GM12872 (cell line): ENCODE measurements around the gene CRYZ.

Source experiments
- CTCF ChIP-seq: IDR thresholded peaks from 3 replicates; pipeline ENCODE4 v1.5.1; 2011; ENCODE audit warnings: low read depth, mild to moderate bottlenecking, low read length, moderate library complexity; ENCODE audit not compliant: insufficient read depth

Gene CRYZ

GRCh38 chr1:74684301-74684700 is 48.5 kb downstream of the CRYZ start:
- TF ChIP-seq CTCF: no peak

- TF ChIP-seq CTCF: no peak
These were observed 49.2 kb downstream of the CRYZ start for GRCh38 chr1:74683656-74684055.

- TF ChIP-seq CTCF: no peak
These were observed 51.0 kb downstream of the CRYZ start for GRCh38 chr1:74681851-74682250.

- TF ChIP-seq CTCF: no peak
These were observed 51.4 kb downstream of the CRYZ start for GRCh38 chr1:74681449-74681848.

- TF ChIP-seq CTCF: no peak
These were observed 51.8 kb downstream of the CRYZ start for GRCh38 chr1:74681001-74681400.

- no peak for TF ChIP-seq CTCF
These were observed 53.0 kb downstream of the CRYZ start for GRCh38 chr1:74679811-74680210.

GRCh38 chr1:74677926-74678325 is 54.9 kb downstream of the CRYZ start:
- no peak for TF ChIP-seq CTCF
